AG04450 (cell line): ENCODE data around the gene STK32C. TPM values are rescaled to one million over a fixed set of nuclear protein-coding genes. Genes with fewer than 3 reads are reported as not detected.

ENCODE experiments used
- CTCF ChIA-PET: fragments of 300-600, 350-600 bp; formaldehyde crosslinking; extraction: SDS; loops from one replicate; lab custom pipeline; 2022; ENCODE audit warnings: antibody characterized with exemption, inconsistent platforms; lab: Charles Lee
- POLR2A ChIA-PET: fragments of 350-600 bp; formaldehyde crosslinking; extraction: SDS; loops from one replicate; lab custom pipeline; 2021; ENCODE audit warnings: antibody characterized with exemption, inconsistent platforms; lab: Yijun Ruan, JAX
- DNase-seq: peaks from one replicate; pipeline ENCODE4 v3.0.0-alpha.2; 2011; ENCODE audit warnings: low read depth, low spot score
- H3K27ac ChIP-seq: one replicate; pipeline ENCODE4 v1.5.1; 2012; ENCODE audit warnings: low read depth, low read length, control low read depth
- H3K27me3 ChIP-seq: one replicate; pipeline ENCODE4 v1.6.0; 2012; ENCODE audit warnings: low read length; ENCODE audit not compliant: control insufficient read depth, insufficient read depth
- H3K4me3 ChIP-seq: 2 replicates; pipeline ENCODE4 v1.5.1; 2011; ENCODE audit warnings: mild to moderate bottlenecking, low read depth, low read length, control low read depth
- H3K9me3 ChIP-seq: 2 replicates; pipeline ENCODE4 v1.5.1; 2012; ENCODE audit warnings: low read length; ENCODE audit not compliant: control insufficient read depth, insufficient read depth
- polyA plus RNA-seq: library from polyadenylated mRNA; depleted of rRNA; stranded (reverse); fragments of >200 nt; gene quantifications from 2 replicates; pipeline ENCODE4 v1.2.3, GENCODE V29; 2011
- TF ChIP-seq, protein P1 (sequence below): IDR thresholded peaks from 2 replicates; pipeline ENCODE4 v1.5.1; 2011; ENCODE audit warnings: low read depth, low read length, control low read depth, inconsistent platforms

The STK32C gene
- polyA plus RNA-seq, 1 experiment: 5.3 TPM

DNA sequence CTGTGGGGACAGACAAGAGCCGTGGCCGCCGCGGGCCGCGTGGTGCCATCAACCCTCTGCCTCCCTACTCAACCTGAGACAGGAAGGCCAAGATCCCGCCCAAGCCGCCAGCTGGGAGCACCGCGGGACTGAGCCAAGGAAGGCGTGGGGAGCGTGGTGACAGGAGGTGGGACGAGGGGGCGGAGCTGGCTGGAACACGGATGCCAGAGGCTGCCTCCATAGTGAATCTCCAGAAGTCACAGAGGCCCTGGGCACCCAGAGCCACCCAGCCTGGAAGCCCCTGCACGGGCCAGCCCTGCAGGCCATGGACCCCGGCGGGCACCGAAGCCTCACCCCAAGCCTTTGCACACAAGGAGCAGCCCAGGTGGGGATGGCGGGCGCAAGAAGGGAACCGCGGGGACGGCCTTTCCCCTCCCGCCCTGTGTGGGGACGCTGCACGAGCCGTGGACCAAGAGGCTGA, 139.1 kb downstream of the STK32C start:
- ChIA-PET CTCF (no interaction called here), POLR2A (no interaction called here)
- Histone ChIP-seq H3K9me3 (peaks cover 14% of the 10 kb centered on the region), H3K4me3 (no peak overlapping the region), H3K27me3 (peaks cover 11% of the 10 kb centered on the region), H3K27ac (no peak overlapping the region)
- no peak for DNase-seq
- TF ChIP-seq, protein P1, sequence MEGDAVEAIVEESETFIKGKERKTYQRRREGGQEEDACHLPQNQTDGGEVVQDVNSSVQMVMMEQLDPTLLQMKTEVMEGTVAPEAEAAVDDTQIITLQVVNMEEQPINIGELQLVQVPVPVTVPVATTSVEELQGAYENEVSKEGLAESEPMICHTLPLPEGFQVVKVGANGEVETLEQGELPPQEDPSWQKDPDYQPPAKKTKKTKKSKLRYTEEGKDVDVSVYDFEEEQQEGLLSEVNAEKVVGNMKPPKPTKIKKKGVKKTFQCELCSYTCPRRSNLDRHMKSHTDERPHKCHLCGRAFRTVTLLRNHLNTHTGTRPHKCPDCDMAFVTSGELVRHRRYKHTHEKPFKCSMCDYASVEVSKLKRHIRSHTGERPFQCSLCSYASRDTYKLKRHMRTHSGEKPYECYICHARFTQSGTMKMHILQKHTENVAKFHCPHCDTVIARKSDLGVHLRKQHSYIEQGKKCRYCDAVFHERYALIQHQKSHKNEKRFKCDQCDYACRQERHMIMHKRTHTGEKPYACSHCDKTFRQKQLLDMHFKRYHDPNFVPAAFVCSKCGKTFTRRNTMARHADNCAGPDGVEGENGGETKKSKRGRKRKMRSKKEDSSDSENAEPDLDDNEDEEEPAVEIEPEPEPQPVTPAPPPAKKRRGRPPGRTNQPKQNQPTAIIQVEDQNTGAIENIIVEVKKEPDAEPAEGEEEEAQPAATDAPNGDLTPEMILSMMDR: no peak

DNA sequence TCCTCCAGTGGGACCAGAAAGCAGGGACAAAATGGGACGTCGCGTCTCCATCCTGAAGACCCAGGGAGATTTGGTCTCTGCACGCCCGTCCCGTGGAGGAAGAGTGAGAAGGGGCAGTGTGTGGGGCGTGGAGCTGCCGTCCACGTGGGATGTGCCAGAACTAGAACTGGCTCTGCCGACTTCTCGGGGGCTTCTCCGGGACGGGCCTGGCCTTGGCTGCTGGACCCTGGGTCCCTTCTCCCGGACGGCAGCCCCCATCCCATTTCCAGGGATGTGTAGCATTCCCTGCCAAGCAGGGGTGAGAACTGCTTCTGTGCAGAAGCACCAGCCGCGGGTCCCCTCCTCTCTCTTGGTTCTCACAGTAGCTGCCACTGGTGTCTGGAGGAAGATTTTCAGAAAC, 139.8 kb downstream of the STK32C start:
- ChIA-PET CTCF (no interaction called here), POLR2A (no interaction called here)
- H3K9me3 ChIP-seq: peaks cover 11% of the 10 kb centered on the region; the same call in 1 of the 2 replicates
- no peak overlapping the region for H3K4me3 ChIP-seq
- peaks cover 13% of the 10 kb centered on the region for H3K27me3 ChIP-seq
- DNase-seq: no peak
- TF ChIP-seq, protein P1: no peak
- H3K27ac ChIP-seq: no peak overlapping the region

DNA sequence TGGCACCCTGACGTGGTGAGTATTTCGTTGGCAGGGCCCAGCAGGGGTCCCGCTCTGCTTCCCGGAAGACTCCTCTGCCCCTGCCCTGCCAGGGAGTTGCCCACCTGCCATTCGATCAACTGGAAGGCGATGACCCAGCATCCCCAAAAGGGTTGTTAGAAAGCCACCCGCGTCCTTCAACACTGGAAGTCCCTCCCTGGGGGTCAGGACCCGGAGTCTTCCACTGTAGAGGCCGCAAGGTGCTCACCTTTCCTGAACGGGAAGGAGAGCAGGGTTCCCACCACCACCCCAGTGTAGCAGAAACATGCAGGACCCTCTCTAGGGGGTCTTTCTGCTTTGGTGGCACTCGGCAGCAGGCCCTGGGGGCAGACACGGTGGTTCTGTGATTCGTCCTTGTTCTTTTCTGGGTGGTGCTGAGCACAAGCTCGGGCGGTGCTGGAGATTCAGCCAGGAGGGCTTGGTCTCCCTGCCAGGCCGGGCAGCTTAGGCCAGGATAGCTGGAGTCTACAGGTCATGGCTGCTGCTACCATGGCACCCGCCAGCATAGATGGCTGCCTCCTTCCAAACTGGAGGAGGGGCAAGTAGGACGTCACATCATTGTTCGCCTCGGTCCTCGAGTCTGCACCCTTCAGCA, 140.6 kb downstream of the STK32C start:
- Histone ChIP-seq H3K4me3 (no peak overlapping the region), H3K27me3 (peaks cover 16% of the 10 kb centered on the region), H3K27ac (no peak overlapping the region), H3K9me3 (peaks cover 11% of the 10 kb centered on the region; the same call in 1 of the 2 replicates)
- ChIA-PET CTCF (no interaction called here), POLR2A (no interaction called here)
- TF ChIP-seq, protein P1: no peak
- no peak for DNase-seq

DNA sequence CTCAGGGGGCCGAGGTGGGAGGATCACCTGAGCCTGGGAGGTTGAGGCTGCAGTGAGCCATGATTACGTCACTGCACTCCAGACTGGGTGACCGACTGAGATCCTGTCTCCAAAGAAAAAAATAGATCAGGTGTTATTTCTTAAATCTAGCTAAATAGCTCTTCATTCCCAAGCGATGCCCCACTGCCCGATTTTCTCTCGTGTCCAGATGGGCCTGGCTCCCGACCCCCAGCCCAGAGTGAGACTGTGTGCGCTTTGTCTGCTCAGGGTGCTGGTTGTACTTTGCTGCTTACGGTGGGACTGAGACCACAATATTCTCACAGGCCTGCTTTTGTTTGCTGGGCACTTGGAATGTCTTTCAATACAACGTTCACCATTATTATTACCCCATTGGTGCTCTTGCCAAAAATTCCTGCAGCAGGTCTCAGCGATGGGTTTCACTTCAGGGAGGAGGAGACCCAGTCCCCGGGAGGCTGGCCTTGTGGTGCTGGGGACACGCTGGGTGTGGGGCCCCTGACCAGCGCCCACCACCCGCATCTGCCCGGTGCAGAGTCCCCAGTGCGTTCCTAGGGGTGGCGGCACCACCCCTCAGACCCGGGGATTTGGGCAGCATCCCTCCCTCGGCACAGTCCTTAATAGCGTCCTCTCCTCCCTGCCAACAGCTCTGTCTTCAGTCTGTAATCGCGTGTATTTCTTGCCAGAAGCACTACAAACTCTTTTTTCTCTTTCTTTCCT, 141.4 kb downstream of the STK32C start:
- H3K27ac ChIP-seq: no peak overlapping the region
- ChIA-PET POLR2A (no interaction called here), CTCF (no interaction called here)
- H3K27me3 ChIP-seq: peaks cover 16% of the 10 kb centered on the region
- peaks cover 11% of the 10 kb centered on the region; the same call in 1 of the 2 replicates for H3K9me3 ChIP-seq
- no peak overlapping the region for H3K4me3 ChIP-seq
- no peak for DNase-seq
- TF ChIP-seq, protein P1: no peak

DNA sequence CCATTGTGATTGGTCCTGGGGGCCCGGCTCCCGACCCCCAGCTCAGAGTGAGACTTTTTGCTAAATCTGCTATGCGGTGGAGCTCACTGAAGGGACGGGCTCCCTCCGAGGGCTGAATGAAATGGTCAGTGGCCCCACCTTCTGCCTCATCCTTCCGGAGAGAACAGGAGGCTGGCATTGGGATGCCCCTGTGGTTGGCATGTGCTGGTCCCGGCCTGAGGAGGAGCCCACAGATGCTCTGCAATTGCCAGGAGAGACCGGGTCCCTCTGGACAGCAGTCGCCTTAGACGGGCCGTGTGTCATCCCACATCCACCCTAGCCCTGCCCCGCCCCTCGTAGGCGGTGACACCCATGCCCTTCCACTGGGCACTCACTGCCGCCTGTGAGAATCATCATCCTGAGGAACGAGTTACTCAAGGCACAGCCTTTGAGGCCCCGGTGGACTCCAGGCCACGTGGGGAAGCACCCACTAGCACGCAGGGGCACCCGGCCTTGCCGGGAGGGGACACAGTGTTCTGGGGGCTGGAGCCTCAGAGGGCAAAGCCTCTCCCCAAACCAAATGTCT, 142.3 kb downstream of the STK32C start:
- H3K27ac ChIP-seq: no peak overlapping the region
- DNase-seq: no peak
- CTCF ChIA-PET: no interaction called here
- POLR2A ChIA-PET: no interaction called here
- peaks cover 11% of the 10 kb centered on the region; the same call in 1 of the 2 replicates for H3K9me3 ChIP-seq
- H3K4me3 ChIP-seq: no peak overlapping the region
- peaks cover 16% of the 10 kb centered on the region for H3K27me3 ChIP-seq
- TF ChIP-seq, protein P1: no peak
